ENCODE measurements around the gene PRKN.

- no peak for TF ChIP-seq CTCF (conservative IDR thresholded peaks at IDR 0.05 in 1 of 2, IDR thresholded peaks at IDR 0.05 in 1 of 2; ENCODE audit: low read depth in 1 of 2, low read length in 2 of 2)
- no peak for TF ChIP-seq EZH2 (IDR thresholded peaks at IDR 0.05; ENCODE audit: low read length, missing control alignments)
Measured at GRCh38 chr6:162385980-162386379, 341.6 kb downstream of the PRKN start.

Data from fibroblast of lung (primary cell).